22Rv1 (cell line): Measurements from ENCODE around the gene RAD51B.

Experiments used
- H3K27ac ChIP-seq: fragments of 450-650 bp; 2 replicates; pipeline ENCODE4 v1.5.1; 2017
- CTCF ChIP-seq: fragments of 450-650 bp; IDR thresholded peaks from 2 replicates; pipeline ENCODE4 v1.5.1; 2017; ENCODE audit warnings: mild to moderate bottlenecking
- ZFX ChIP-seq: fragments of 450-650 bp; IDR thresholded peaks from 2 replicates; pipeline ENCODE4 v1.6.1; 2017; ENCODE audit warnings: antibody characterized with exemption, borderline replicate concordance

Gene RAD51B

DNA sequence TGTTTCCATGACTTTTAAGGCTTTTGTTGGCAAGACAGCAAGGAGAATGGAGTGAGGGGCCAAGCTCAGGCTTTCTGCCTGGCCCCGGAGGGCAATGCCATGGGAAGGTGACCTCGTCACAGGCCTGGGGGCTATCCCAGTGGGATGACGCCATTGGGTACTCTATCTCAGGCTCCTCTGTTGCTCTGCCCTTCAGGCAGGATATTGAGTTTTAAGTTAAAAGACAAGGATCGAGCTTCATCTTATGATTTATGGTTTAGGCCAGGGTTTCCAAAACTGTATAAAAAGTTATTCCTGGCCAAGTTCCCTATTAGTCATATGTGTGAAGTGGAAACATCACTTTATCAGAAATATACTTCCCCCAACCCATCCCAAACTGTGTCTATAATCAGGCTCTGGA, 845.6 kb downstream of the RAD51B start:
- TF ChIP-seq CTCF (no peak), ZFX (no peak)

GRCh38 chr14:68665792-68666204, 846.2 kb downstream of the RAD51B start:
- no peak for TF ChIP-seq ZFX
- no peak for TF ChIP-seq CTCF
- no peak overlapping the region for H3K27ac ChIP-seq

More for the DNA sequence above, 845.6 kb downstream of the RAD51B start:
- H3K27ac ChIP-seq = no peak overlapping the region

- no peak for TF ChIP-seq ZFX
- H3K27ac ChIP-seq = no peak overlapping the region
These were observed 846.7 kb downstream of the RAD51B start for GRCh38 chr14:68666236-68666635.

GRCh38 chr14:68666899-68667298, 847.3 kb downstream of the RAD51B start:
- H3K27ac ChIP-seq = no peak overlapping the region
- TF ChIP-seq CTCF = no peak
- no peak for TF ChIP-seq ZFX

- no peak for TF ChIP-seq CTCF
- no peak for TF ChIP-seq ZFX
- no peak overlapping the region for H3K27ac ChIP-seq
These were observed 847.8 kb downstream of the RAD51B start for GRCh38 chr14:68667313-68667791.

DNA sequence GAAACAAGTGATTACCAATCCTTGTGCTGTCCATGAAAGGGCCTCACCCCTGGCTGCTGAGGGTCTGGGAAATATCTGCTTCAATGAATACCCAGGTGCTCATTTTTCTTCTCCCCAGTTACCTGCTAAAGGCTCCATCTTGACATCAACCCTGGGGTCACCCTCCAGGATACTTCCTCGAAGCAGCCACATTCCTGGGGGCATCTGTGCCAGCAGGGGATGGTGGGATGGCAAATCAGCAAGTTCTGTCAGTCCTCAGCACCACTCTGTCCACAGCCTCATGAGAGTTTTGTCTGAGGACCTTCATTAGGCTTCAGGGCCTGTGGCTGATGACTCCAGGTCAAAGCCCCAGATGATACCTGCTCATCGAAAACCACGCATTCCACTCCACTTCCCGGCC, 848.4 kb downstream of the RAD51B start:
- TF ChIP-seq ZFX (no peak), CTCF (no peak)
- H3K27ac ChIP-seq = no peak overlapping the region

DNA sequence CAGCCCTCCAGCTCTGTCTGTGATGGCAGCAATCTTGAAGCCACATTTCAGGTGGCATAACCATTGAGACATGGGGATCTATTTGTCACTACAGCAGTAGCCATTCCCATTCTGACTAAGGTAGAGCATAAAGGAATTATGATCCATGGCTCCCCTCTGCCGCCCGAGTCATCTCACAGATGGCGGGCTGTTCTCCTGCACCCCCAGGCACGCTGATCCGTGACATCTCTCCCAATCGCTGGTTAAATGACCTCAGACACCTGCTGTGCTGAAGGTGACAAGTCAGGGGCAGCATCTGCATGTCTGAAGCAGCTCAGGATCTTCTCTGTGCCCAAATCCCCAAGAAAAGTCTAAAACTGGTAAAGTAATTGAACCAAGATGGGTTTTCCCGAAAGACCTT, 849.0 kb downstream of the RAD51B start:
- TF ChIP-seq ZFX = no peak
- no peak for TF ChIP-seq CTCF
- no peak overlapping the region for H3K27ac ChIP-seq

DNA sequence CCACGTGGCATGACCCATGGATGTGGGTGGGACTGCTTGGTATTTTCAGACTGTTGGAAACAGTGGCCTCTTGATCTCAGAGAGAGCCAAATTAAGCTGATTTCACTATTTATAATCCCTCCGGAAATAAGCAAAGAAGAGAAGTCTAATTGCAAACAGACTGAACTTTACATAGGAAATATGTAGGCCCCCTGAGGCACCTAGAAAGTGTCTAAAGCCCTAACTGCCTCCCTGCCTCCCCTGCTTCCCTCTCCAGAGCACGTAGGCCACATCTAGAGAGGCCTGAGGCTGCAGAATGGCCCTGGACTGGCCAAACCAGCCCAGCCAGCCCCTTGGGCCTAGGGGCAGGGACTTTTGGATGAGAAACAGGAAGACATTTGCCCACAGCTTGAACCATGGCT, 849.5 kb downstream of the RAD51B start:
- no peak overlapping the region for H3K27ac ChIP-seq
- no peak for TF ChIP-seq CTCF
- TF ChIP-seq ZFX = no peak
